HL-60 (cell line): Measurements from ENCODE around the gene CCDC192.

ENCODE experiments used
- DNase-seq, 2 experiments: peaks; one replicate each; pipeline ENCODE4 v3.0.0-alpha.2; 2010 to 2020; ENCODE audit warnings: low read depth in 1 of 2, low spot score in 1 of 2
- H3K27ac ChIP-seq: fragments of 250-450 bp; sonication (Bioruptor Pico); replicated peaks from 2 replicates; pipeline ENCODE4 v1.5.1; 2020; ENCODE audit warnings: mild to moderate bottlenecking, moderate library complexity
- H3K27me3 ChIP-seq: fragments of 250-450 bp; sonication (Bioruptor Pico); 2 replicates; pipeline ENCODE4 v1.5.1; 2021; ENCODE audit warnings: mild to moderate bottlenecking, moderate library complexity; ENCODE audit not compliant: insufficient read depth, poor library complexity, severe bottlenecking
- H3K4me3 ChIP-seq: replicated peaks from 2 replicates; pipeline ENCODE4 v1.5.1; 2011; ENCODE audit warnings: mild to moderate bottlenecking, control low read depth, low read length; ENCODE audit not compliant: insufficient read depth
- GABPA ChIP-seq: IDR thresholded peaks from 2 replicates; pipeline ENCODE4 v1.6.1; 2012; ENCODE audit warnings: low read depth
- POLR2AphosphoS5 ChIP-seq: IDR thresholded peaks from 2 replicates; pipeline ENCODE4 v1.6.1; 2012; ENCODE audit warnings: low read depth
- REST ChIP-seq: IDR thresholded peaks from 2 replicates; pipeline ENCODE4 v1.6.1; 2012; ENCODE audit warnings: low read depth; ENCODE audit not compliant: insufficient replicate concordance
- SPI1 ChIP-seq: IDR thresholded peaks from 2 replicates; pipeline ENCODE4 v1.6.1; 2012; ENCODE audit warnings: low read depth, mild to moderate bottlenecking, borderline replicate concordance
- TF ChIP-seq, protein P1 (sequence below): IDR thresholded peaks from one replicate; pipeline ENCODE4 v1.5.1; 2011; ENCODE audit warnings: low read length, control low read depth, inconsistent platforms; ENCODE audit not compliant: insufficient read depth

CCDC192 gene

GRCh38 chr5:127899214-127899610 is 196.0 kb downstream of the CCDC192 start:
- Histone ChIP-seq H3K27ac (no peak overlapping the region), H3K4me3 (no peak overlapping the region), H3K27me3 (no peaks in the 10 kb centered on the region)
- TF ChIP-seq, protein P1, sequence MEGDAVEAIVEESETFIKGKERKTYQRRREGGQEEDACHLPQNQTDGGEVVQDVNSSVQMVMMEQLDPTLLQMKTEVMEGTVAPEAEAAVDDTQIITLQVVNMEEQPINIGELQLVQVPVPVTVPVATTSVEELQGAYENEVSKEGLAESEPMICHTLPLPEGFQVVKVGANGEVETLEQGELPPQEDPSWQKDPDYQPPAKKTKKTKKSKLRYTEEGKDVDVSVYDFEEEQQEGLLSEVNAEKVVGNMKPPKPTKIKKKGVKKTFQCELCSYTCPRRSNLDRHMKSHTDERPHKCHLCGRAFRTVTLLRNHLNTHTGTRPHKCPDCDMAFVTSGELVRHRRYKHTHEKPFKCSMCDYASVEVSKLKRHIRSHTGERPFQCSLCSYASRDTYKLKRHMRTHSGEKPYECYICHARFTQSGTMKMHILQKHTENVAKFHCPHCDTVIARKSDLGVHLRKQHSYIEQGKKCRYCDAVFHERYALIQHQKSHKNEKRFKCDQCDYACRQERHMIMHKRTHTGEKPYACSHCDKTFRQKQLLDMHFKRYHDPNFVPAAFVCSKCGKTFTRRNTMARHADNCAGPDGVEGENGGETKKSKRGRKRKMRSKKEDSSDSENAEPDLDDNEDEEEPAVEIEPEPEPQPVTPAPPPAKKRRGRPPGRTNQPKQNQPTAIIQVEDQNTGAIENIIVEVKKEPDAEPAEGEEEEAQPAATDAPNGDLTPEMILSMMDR: no peak
- TF ChIP-seq REST (no peak), SPI1 (no peak), POLR2AphosphoS5 (no peak), GABPA (no peak)
- DNase-seq: no peak

GRCh38 chr5:127906562-127907204 is 203.5 kb downstream of the CCDC192 start:
- DNase-seq: no peak
- TF ChIP-seq, protein P1: no peak
- TF ChIP-seq SPI1: no peak
- no peak for TF ChIP-seq GABPA
- Histone ChIP-seq H3K27me3 (no peaks in the 10 kb centered on the region), H3K4me3 (no peak overlapping the region), H3K27ac (no peak overlapping the region)

DNA sequence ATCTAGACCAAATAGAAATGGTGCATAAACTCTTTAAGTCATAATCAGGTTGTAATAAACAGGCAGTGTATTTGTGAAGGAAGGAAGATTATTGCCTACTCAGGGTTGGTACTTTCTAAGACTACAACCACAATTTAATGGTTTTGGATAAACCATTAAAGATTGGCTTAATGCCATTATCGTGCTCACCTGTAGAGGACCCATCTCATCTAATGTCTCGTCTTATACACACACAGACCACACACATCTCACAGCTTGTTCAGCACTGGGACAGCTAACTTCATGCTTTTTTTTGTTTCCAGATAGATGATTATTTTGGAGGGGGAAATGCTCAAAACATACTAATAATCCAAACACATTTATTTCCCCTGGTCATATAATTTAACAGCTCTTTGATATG is 204.7 kb downstream of the CCDC192 start:
- no peak for DNase-seq
- Histone ChIP-seq H3K4me3 (no peak overlapping the region), H3K27ac (no peak overlapping the region), H3K27me3 (no peaks in the 10 kb centered on the region)
- TF ChIP-seq, protein P1: no peak
- TF ChIP-seq GABPA (no peak), REST (no peak), SPI1 (no peak), POLR2AphosphoS5 (no peak)

DNA sequence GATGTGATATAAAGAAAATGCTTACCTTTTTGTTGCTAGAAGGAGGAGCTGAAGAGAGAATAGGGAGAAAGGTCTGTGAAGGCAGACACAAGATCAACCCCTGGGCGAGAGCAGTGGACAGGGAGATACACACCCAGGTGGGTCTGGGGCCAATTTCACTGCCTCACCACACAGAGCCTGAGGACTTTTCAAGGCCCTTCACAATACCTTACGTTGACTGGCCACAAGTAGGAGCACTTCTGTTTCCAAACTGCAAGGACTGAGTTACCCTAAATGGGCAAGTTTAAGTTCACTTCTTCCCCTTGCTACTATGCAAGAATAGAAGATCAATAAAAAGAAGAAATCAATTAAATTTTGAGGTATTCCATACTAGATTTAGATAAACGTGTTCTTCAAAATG is 205.9 kb downstream of the CCDC192 start:
- Histone ChIP-seq H3K27ac (no peak overlapping the region), H3K27me3 (no peaks in the 10 kb centered on the region), H3K4me3 (no peak overlapping the region)
- DNase-seq: peak in 1 of 2 experiments; percentile 5
- TF ChIP-seq, protein P1: peak; percentile 28
- TF ChIP-seq REST: no peak
- TF ChIP-seq GABPA: no peak
- no peak for TF ChIP-seq POLR2AphosphoS5
- TF ChIP-seq SPI1: no peak
